GM18511 (cell line): Measurements from ENCODE around the gene NCAPG2.
A peak's percentile ranks its signal among the peaks of the same experiment; 100 is the strongest.
"Not testable (repeated sequence)": the region's sequence is repeated elsewhere in the genome, so short reads cannot be mapped to it uniquely, and the experiment has no call there.

Experiments
- ATAC-seq: cut with Tn5 transposase; IDR thresholded peaks from one replicate; pipeline ENCODE4 v1.9.1; 2021; ENCODE audit warnings: mild to moderate bottlenecking, moderate library complexity; ENCODE audit not compliant: unreplicated experiment

NCAPG2 gene

GRCh38 chr7:158710651-158711102 lies 6.1 kb upstream of the NCAPG2 start:
- peak; percentile 75 for ATAC-seq

GRCh38 chr7:158707610-158708009 lies 3.0 kb upstream of the NCAPG2 start:
- ATAC-seq: no peak

DNA sequence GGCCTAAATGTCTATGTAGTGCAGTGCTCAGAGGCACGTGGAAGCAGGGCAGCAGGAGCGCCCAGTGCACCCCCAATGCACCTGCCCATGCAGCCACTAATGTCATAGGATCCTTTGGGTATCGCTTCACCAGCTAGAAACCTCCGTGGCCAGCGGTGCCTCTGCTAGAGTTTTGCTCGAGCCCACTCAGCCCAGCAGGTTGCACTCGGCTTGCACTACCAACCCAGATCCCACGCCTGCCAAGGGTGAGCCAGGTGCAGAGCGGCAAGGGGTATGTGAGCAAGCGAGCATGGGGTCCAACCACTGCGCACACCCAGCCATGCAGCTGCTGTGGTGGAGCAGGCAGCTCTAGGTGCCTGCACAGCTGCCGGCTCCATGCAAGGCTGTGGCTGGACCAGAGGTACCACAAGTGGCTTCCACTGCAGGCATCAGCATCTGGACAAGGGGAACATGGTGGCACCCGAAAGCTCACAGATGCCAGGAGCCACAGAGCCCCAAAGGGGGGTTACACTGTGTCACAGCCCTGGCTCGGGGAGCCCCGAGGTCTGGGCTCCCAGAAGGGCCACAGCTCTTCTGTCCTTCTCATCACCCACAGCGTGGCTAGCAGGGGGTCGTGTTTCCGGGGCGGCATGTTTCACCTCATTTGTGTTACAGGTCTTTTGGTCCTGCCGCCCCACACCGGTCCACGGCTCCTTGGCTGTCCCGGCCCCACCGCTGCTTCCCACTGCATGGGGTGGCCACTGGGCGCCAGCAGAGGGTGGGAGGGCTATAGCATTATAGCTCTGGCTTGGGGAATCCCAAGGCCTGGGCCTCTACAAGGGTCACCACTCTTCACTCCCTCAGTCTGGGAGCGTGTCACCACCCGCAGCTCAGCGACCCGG lies 2.3 kb upstream of the NCAPG2 start:
- ATAC-seq: no peak

DNA sequence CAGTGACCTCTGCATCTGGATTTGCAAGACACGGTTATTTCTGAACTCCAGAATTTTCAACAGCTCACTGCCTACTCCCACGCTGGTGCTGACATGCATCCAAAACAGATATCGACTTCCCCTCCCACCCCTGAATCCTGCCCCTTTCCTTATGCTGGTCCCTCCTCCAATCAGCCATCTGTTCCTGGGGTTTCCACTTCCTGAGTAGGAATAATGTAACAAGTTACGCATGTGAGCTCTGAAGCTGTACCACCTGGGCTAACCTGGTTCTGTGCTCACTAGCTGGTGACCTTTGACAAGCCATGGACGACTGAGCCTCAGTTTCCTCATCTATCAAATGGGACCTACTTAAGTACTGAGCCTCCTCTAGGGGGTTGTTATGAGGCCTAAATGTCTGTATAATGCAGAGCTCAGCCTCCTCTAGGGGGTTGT lies 1.7 kb upstream of the NCAPG2 start:
- no peak for ATAC-seq

- no peak for ATAC-seq
These were observed 738 bp upstream of the NCAPG2 start for GRCh38 chr7:158705234-158705850.

DNA sequence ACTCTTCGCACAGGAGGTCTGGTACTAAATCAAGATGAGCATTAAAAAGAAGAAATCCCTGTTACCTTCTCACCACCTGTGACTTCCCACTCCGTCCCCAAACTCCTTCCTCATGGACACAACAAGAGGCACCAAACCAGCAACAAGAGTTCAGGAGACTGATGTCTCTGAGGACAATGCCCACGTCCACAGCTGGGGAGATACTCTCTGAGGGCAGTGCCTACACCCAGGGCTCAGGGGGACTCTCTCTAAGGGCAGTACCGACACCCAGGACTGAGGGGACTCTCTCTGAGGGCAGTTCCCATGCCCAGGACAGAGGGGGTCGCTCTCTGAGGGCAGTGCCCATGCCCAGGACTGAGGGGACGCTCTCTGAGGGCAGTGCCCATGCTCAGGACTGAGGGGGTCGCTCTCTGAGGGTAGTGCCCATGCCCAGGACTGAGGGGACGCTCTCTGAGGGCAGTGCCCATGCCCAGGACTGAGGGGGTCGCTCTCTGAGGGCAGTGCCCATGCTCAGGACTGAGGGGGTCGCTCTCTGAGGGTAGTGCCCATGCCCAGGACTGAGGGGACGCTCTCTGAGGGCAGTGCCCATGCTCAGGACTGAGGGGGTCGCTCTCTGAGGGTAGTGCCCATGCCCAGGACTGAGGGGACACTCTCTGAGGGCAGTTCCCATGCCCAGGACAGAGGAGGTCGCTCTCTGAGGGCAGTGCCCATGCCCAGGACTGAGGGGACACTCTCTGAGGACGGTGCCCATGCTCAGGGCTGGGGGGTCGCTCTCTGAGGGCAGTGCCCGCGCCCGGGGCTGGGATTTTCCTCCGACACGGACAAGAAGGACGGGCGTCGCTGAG lies 703 bp downstream of the NCAPG2 start:
- ATAC-seq: not testable (repeated sequence)

- ATAC-seq: no peak
These were observed 1.7 kb downstream of the NCAPG2 start for GRCh38 chr7:158702944-158703343.

GRCh38 chr7:158702196-158702595 lies 2.4 kb downstream of the NCAPG2 start:
- no peak for ATAC-seq

- ATAC-seq: no peak
These were observed 4.6 kb downstream of the NCAPG2 start for GRCh38 chr7:158700008-158700407.

GRCh38 chr7:158699341-158699740 lies 5.3 kb downstream of the NCAPG2 start:
- no peak for ATAC-seq

DNA sequence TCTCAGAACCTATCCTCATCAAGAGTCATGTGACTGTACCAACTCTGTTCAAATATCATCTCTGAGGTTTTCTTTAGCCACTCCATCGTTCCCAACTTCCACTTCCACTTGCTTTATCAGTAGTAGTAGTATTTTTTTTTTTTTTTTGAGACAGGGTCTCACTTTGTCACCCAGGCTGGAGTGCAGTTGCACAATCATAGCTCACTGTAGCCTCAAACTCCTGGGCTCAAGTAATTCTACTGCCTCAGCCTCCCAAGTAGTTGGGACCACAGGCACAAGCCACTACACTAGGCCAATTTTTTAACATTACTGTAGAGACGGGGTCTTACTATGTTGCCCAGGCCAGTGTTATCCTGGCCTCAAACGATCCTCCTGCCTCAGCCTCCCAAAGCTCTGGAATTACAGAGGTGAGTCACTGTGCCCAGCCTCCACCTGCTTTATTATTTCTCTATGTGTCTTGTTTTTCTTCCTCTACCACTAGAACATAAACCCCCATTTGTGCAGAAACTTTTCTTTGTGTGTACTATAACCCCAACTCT lies 5.9 kb downstream of the NCAPG2 start:
- ATAC-seq: no peak

DNA sequence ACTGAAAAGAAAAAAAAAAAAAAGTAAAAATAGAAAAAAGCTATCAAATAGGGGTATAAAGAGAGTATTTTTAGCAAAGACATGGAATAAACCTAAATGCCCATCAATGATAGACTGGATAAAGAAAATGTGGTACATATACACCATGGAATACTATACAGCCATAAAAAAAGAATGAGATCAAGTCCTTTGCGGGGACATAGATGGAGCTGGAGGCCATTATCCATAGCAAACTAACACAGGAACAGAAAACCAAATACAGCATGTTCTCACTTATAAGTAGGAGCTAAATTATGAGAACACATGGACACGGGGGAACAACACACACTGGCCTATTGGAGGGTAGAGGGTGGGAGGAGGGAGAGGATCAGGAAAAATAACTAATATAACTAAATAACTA lies 7.0 kb downstream of the NCAPG2 start:
- not testable (repeated sequence) for ATAC-seq

- peak; percentile 91 for ATAC-seq
These were observed 8.7 kb downstream of the NCAPG2 start for GRCh38 chr7:158695726-158696452.

- no peak for ATAC-seq
These were observed 9.5 kb downstream of the NCAPG2 start for GRCh38 chr7:158695056-158695455.

DNA sequence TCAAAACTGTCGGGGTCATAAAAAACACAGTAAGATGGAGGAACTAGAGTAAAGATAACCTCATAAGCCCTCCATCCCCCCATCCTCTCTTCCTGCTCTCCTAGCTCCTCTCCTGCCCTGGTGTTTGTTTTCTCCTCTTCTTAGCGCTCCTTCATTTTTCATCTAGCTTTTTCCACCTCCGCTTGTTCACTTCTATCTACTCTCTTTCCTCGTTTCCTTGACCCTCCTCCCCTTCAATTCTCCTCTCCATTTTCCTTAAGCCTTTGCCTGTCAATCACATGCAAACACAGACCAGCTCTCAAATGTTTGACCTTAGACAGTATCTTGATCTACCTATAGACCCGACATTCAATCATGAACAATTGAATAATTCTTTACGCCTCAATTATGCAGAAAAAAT lies 10.0 kb downstream of the NCAPG2 start:
- ATAC-seq: no peak

DNA sequence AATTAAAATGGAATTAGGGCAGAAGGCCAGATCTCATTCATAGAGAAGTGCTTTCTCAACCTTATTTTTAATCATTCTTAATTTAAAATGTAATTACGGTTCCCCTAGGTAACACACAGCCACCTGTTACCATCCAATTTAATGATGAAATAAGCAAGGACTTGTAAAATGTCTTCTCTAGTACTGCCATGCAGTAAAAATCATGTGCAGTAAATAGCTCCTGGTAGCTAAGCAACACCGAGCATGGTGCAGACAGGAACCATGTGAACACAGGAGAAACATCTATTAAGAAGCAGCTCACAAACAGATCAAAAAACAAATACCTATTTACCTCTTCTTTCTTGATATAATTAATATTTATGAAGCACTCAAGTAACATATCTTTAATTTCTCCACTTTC lies 15.1 kb downstream of the NCAPG2 start:
- ATAC-seq: no peak

DNA sequence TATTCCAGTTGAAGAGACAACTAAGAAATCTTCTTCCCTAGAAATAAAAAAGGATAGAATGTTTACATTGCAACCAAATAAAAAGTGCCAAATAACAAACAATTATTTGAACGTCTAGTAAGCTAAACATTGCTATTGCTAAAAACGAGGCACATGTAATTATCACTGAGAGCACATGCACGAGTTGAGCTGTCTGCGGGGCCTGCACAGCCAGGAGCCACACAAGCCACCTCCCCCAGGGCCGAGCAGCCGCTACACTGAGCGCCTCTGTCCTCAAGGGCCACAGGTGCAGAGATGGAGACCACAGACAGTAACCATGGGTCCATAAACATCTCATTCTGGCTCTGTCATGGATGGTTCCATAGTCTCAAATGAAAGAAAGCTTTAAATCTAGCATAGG lies 17.2 kb downstream of the NCAPG2 start:
- ATAC-seq: no peak

DNA sequence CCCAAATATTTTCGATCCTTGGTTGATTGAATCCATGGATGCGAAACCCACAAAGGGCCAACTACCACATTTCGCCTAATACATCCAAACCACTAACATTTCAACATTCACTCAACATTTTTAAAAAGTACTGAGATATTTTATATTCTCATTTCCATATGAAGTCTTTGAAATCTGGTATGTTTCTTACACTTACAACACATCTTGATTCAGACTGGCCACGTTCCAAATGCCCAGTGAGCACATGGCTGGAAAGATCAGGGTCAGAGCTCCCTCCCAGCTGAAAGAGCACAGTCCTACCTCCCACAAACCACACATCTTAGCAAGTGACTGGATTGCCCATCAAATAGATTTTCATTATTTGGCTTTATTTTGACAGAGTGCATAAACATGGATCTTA lies 18.9 kb downstream of the NCAPG2 start:
- no peak for ATAC-seq

DNA sequence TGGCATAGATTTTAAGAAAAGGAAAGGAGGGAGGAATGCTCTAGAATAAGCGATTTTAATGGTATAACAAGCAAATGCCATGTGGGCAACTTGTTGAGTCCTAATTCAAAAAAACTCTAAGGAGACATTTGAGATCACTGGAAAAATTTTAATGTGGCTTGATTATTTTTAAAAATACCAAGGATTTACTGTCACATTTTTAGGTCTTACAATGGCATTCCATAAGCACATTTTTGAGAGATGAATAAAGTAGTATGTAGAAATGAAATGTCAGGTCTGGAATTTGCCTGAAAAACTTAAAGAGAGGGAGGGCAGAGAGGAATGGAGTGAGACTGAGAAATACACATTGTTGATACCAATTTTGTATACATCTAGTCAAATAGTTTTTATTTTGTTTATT lies 20.3 kb downstream of the NCAPG2 start:
- no peak for ATAC-seq

GRCh38 chr7:158683541-158683940 lies 21.1 kb downstream of the NCAPG2 start:
- ATAC-seq: no peak
